WI38 (cell line): Measurements from ENCODE around the gene PLA2G15.

Experiments used
- H3K4me3 ChIP-seq: 2 replicates; pipeline ENCODE4 v1.5.1; 2011; ENCODE audit warnings: low read depth, mild to moderate bottlenecking, control low read depth, low read length
- CTCF ChIP-seq: IDR thresholded peaks from 2 replicates; pipeline ENCODE4 v1.5.1; 2012; ENCODE audit warnings: low read depth, mild to moderate bottlenecking, control low read depth, low read length

The PLA2G15 gene

GRCh38 chr16:68291227-68291626 is 46.1 kb downstream of the PLA2G15 start:
- no peak overlapping the region for H3K4me3 ChIP-seq
- TF ChIP-seq CTCF, result no peak

- TF ChIP-seq CTCF, result no peak
- no peak overlapping the region for H3K4me3 ChIP-seq
Observed at GRCh38 chr16:68292425-68292824, 47.3 kb downstream of the PLA2G15 start.

GRCh38 chr16:68296291-68296690 is 51.1 kb downstream of the PLA2G15 start:
- no peak overlapping the region for H3K4me3 ChIP-seq
- no peak for TF ChIP-seq CTCF

GRCh38 chr16:68296693-68297092 is 51.5 kb downstream of the PLA2G15 start:
- no peak for TF ChIP-seq CTCF
- H3K4me3 ChIP-seq, result no peak overlapping the region

GRCh38 chr16:68297908-68298307 is 52.7 kb downstream of the PLA2G15 start:
- TF ChIP-seq CTCF, result no peak
- no peak overlapping the region for H3K4me3 ChIP-seq

- TF ChIP-seq CTCF, result no peak
- H3K4me3 ChIP-seq, result no peak overlapping the region
Observed at GRCh38 chr16:68298312-68298711, 53.1 kb downstream of the PLA2G15 start.

GRCh38 chr16:68298907-68299561 is 53.9 kb downstream of the PLA2G15 start:
- TF ChIP-seq CTCF, result no peak
- H3K4me3 ChIP-seq, result no peak overlapping the region
